Endothelial cell of umbilical vein (primary cell): ENCODE results near the gene FOXI2. TPM values are rescaled to one million over a fixed set of nuclear protein-coding genes. Genes with fewer than 3 reads are reported as not detected.

Source experiments
- BruUV-seq: library from RNA; stranded (reverse); fragments of 400-500 nt; replicated peaks from 2 replicates; lab custom pipeline; 2021; lab: Mats Ljungman, UMichigan
- CTCF ChIA-PET: fragments of 300-600, 350-600 bp; sonication (Branson Sonifier 250); formaldehyde crosslinking; loops from one replicate; lab custom pipeline; 2021; ENCODE audit warnings: antibody characterized with exemption, inconsistent platforms; lab: Charles Lee
- POLR2A ChIA-PET: fragments of 300-600, 350-600 bp; sonication (Branson Sonifier 250); formaldehyde crosslinking; loops from one replicate; lab custom pipeline; 2021; ENCODE audit warnings: antibody characterized with exemption, inconsistent platforms; lab: Charles Lee
- DNase-seq: peaks from one replicate; pipeline ENCODE4 v3.0.0-alpha.2; 2011; ENCODE audit warnings: low read depth, low spot score
- FAIRE-seq: peaks from 2 replicates; lab custom pipeline; 2011; peaks lifted over from hg19 to GRCh38; lab: Jason Lieb, UNC
- H2AFZ ChIP-seq: 2 replicates; pipeline ENCODE4 v1.6.0; 2012; ENCODE audit warnings: low read depth, low read length, control low read depth, inconsistent platforms
- H3K27ac ChIP-seq: 2 replicates; pipeline ENCODE4 v1.5.1; 2011; ENCODE audit warnings: low read depth, mild to moderate bottlenecking, control low read depth, low read length, moderate library complexity; ENCODE audit not compliant: insufficient read depth
- H3K27me3 ChIP-seq, 2 experiments: 2 replicates each; pipeline versions ENCODE4 v1.6.0 to v1.6.1; 2011; ENCODE audit warnings: low read length in 2 of 2, mixed read lengths in 1 of 2; ENCODE audit not compliant: control insufficient read depth in 2 of 2, insufficient read depth in 2 of 2
- H3K36me3 ChIP-seq, 2 experiments: 2 replicates in 1 of 2; 3 replicates in 1 of 2; pipeline ENCODE4 v1.5.1; 2011; ENCODE audit warnings: low read length in 2 of 2, mild to moderate bottlenecking in 1 of 2, moderate library complexity in 1 of 2; ENCODE audit not compliant: control insufficient read depth in 2 of 2, insufficient read depth in 2 of 2; ENCODE audit errors: extremely low read depth in 1 of 2
- H3K4me1 ChIP-seq: 3 replicates; pipeline ENCODE4 v1.5.1; 2011; ENCODE audit warnings: mild to moderate bottlenecking, low read length; ENCODE audit not compliant: control insufficient read depth, insufficient read depth; ENCODE audit errors: extremely low read depth
- H3K4me2 ChIP-seq: 2 replicates; pipeline ENCODE4 v1.6.1; 2011; ENCODE audit warnings: low read length, control low read depth, mixed read lengths; ENCODE audit not compliant: insufficient read depth
- H3K4me3 ChIP-seq, 3 experiments: fragments of 200-600 bp in 1 of 3; sonication (generic), shearing (Covaris generic) in 1 of 3; replicated peaks in 1 of 3; 2 replicates each; pipeline ENCODE4 v1.5.1; 2011 to 2016; ENCODE audit warnings: control low read depth in 3 of 3, low read length in 3 of 3, mild to moderate bottlenecking in 2 of 3, inconsistent platforms in 1 of 3, low read depth in 1 of 3, moderate library complexity in 1 of 3; ENCODE audit not compliant: insufficient read depth in 1 of 3
- H3K79me2 ChIP-seq: 2 replicates; pipeline ENCODE4 v1.6.0; 2012; ENCODE audit warnings: low read length, inconsistent platforms; ENCODE audit not compliant: control insufficient read depth, insufficient read depth
- H3K9ac ChIP-seq: replicated peaks from 2 replicates; pipeline ENCODE3; 2011; ENCODE audit warnings: low read length, control low read depth; ENCODE audit not compliant: insufficient read depth; ENCODE audit errors: extremely low read depth
- H3K9me1 ChIP-seq: replicated peaks from 3 replicates; pipeline ENCODE4 v1.6.0; 2011; ENCODE audit warnings: mild to moderate bottlenecking, low read length; ENCODE audit not compliant: control insufficient read depth, insufficient read depth; ENCODE audit errors: extremely low read depth
- H3K9me3 ChIP-seq: replicated peaks from 2 replicates; pipeline ENCODE4 v1.5.1; 2012; ENCODE audit warnings: low read length, inconsistent platforms; ENCODE audit not compliant: control insufficient read depth, insufficient read depth
- H4K20me1 ChIP-seq: replicated peaks from 2 replicates; pipeline ENCODE3; 2011; ENCODE audit warnings: mild to moderate bottlenecking, low read length; ENCODE audit not compliant: control insufficient read depth, insufficient read depth; ENCODE audit errors: extremely low read depth
- CTCF ChIP-seq, 2 donors: IDR thresholded peaks; 1 replicate in 1 of 2; 2 replicates in 1 of 2; pipeline ENCODE4 v1.5.1; 2011; ENCODE audit warnings: low read length in 2 of 2, mild to moderate bottlenecking in 2 of 2, moderate library complexity in 2 of 2, control low read depth in 1 of 2, inconsistent platforms in 1 of 2, low read depth in 1 of 2; ENCODE audit not compliant: insufficient read depth in 1 of 2; ENCODE audit errors: extremely low read depth in 1 of 2
- EZH2 ChIP-seq: IDR thresholded peaks from 2 replicates; pipeline ENCODE4 v1.6.1; 2012; ENCODE audit warnings: borderline replicate concordance, low read depth, mild to moderate bottlenecking, moderate library complexity, low read length, inconsistent platforms; ENCODE audit not compliant: severe bottlenecking
- FOS ChIP-seq: IDR thresholded peaks from 2 replicates; pipeline ENCODE4 v1.6.1; 2011; ENCODE audit warnings: mild to moderate bottlenecking, low read length, moderate library complexity, borderline replicate concordance; ENCODE audit not compliant: insufficient read depth
- GATA2 ChIP-seq: IDR thresholded peaks from 2 replicates; pipeline ENCODE4 v1.7.0; 2011; ENCODE audit warnings: low read depth, mild to moderate bottlenecking, moderate library complexity, mixed read lengths, low read length; ENCODE audit not compliant: insufficient read length, insufficient read depth
- JUN ChIP-seq: IDR thresholded peaks from 2 replicates; pipeline ENCODE4 v1.6.1; 2011; ENCODE audit warnings: borderline replicate concordance, low read depth; ENCODE audit not compliant: insufficient read length, insufficient read depth
- MAX ChIP-seq: IDR thresholded peaks from 2 replicates; pipeline ENCODE4 v1.6.1; 2011; ENCODE audit not compliant: insufficient read depth, insufficient read length
- MYC ChIP-seq: IDR thresholded peaks from one replicate; pipeline ENCODE4 v1.6.1; 2011; ENCODE audit warnings: mild to moderate bottlenecking, low read depth, low read length
- POLR2A ChIP-seq: IDR thresholded peaks from 2 replicates; pipeline ENCODE4 v1.6.1; 2012; ENCODE audit warnings: low read depth, mild to moderate bottlenecking, control low read depth, low read length
- POLR2AphosphoS5 ChIP-seq: IDR thresholded peaks from 2 replicates; pipeline ENCODE4 v1.6.1; 2012; ENCODE audit warnings: low read depth, mild to moderate bottlenecking, control low read depth, low read length, moderate library complexity; ENCODE audit not compliant: insufficient read depth
- dilution Hi-C: fragments of 300-500 bp; cut with MboI; formaldehyde crosslinking; loops from one replicate; pipeline ENCODE4 v1.15.0; 2019; ENCODE audit warnings: low sequenced_read_pairs; ENCODE audit not compliant: extremely low pct_ligation_motif_present
- intact Hi-C: fragments of 100-400 bp; cut with micrococcal nuclease; formaldehyde crosslinking; loops from one replicate; pipeline ENCODE4 v1.10.0; 2022
- polyA plus RNA-seq, 4 experiments: library from polyadenylated mRNA; depleted of rRNA in 3 of 4; stranded (reverse) in 3 of 4; unstranded in 1 of 4; fragments of >200 nt; gene quantifications; 2 replicates each; pipeline versions ENCODE4 v1.2.1 to v1.2.3, GENCODE V29; 2011 to 2012; ENCODE audit warnings: missing spikeins in 1 of 4
- total RNA-seq: library from RNA; stranded (reverse); gene quantifications from 2 replicates; pipeline ENCODE4 v1.2.3, GENCODE V29; 2021

FOXI2 gene
- total and polyA plus RNA-seq, 2 donors (not counting 3 experiments of a cell fraction or from before 2014, with no cell fraction given): not detected

DNA sequence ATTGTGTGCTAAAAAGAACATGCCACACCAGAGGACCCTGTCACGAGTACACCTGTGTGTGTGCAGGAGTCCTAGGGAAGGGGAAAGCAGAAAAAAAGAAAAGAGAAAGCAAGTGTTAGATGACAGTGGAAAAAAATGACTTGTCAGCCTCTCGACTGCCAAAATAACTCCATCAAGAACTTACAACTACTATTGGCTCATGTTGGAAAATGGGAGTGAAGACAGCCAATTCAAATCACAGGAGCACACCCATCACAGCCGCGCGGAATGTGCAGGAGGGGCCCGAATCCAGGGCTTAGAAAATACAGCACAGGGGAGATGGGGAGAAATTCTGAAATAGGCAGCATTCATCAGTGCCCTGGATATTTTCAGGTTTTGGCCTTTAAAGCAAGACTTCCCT lies 38.1 kb upstream of the FOXI2 start:
- Histone ChIP-seq H3K36me3 (no peaks in the 10 kb centered on the region), H3K27ac (no peak overlapping the region), H3K9me1 (no peaks in the 10 kb centered on the region), H4K20me1 (no peaks in the 10 kb centered on the region), H3K27me3 (no peaks in the 10 kb centered on the region), H3K9me3 (no peaks in the 10 kb centered on the region), H3K4me3 (no peak overlapping the region), H3K9ac (no peak overlapping the region), H2AFZ (no peak overlapping the region), H3K79me2 (no peaks in the 10 kb centered on the region), H3K4me2 (no peak overlapping the region), H3K4me1 (no peaks in the 10 kb centered on the region)
- ChIA-PET CTCF (no interaction called here), POLR2A (no interaction called here)
- DNase-seq: no peak
- dilution Hi-C loops (no loop called here), intact Hi-C loops (no loop called here)
- BruUV-seq: no TSS peak
- TF ChIP-seq EZH2 (no peak), MAX (no peak), JUN (no peak), MYC (no peak), POLR2AphosphoS5 (no peak), POLR2A (no peak), GATA2 (no peak), FOS (no peak), CTCF (IDR thresholded peaks at IDR 0.05; ENCODE audit: extremely low read depth in 1 of 2, insufficient read depth in 1 of 2, low read depth in 1 of 2, low read length in 2 of 2) (no peak)
- FAIRE-seq: no peak
